HL-60/S4 (cell line): ENCODE data around the gene ZMYM4.
"Not testable (repeated sequence)": the region's sequence is repeated elsewhere in the genome, so short reads cannot be mapped to it uniquely, and the experiment has no call there.

Experiments
- in situ Hi-C: fragments of 300-500 bp; cut with MboI; formaldehyde crosslinking; loops from 2 replicates; pipeline ENCODE4 v1.14.3; 2022; ENCODE audit warnings: low sequenced_read_pairs

Gene ZMYM4

DNA sequence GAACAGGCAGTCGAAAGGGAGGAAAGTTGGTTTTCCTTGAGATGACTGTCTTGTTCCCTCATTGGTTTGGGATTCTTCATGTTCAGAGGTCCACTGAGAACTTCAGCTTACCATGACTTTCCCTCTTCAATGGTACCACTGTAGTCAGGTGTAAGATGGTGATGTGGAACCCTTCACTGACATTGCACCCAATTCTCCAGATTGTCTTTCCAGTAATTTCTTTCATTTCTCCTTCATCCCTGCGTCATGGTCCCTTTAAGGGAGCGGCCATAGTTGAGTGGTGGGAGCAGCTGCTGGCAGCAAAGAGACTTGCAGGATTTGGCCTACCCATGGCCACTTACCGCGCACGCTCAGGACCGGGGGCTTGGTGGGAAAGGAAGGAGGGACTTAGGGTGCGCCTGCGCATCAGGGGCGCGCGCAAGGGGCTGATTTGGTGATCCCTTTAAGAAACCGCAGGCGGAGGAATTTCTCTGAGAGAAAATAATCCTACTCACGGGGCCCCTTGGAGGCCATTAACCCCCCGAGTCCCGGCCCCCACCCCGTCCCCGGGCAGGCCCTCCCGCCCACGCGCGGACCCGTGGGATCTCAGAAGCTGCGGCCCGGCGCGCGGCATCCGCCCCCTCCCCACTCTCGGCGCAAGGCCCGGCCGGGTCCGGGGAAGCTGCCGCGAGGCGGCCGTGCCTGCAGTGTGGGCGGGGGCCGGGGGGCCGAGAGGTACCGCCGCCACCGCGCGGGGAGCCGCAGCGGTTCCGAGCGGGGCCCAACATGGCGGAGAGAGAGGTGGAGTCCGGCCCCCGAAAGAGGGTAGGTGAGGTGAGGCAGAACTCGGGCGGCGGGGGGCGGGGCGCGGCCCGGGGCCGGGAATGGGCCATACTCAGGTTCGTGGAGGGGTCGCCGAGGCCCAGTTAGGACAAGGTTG is at the start of gene ZMYM4:
ZMYM4 (plus strand) TSS at position 428 of the 919 bp plus-strand sequence; CDS start at position 766, 338 bp downstream.
- in situ Hi-C loops = no loop called here

DNA sequence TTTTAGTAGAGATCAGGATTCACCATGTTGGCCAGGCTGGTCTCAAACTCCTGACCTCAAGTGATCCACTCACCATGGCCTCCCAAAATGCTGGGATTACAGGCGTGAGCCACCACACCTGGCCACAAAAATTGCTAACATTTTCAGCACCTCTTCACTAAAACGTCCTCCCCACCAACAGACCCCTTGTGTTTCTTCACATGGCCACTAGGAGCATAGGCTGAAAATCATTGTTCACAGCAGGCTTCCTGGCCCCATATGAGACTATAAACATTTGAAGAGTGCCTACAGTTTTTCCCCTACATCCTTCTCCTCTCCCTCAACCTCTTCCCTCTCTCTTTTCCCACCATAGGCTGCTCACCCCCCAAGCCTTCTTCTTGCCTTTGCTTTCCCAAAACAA is 47.5 kb upstream of the ZMYM4 start:
- in situ Hi-C loops = no loop called here

DNA sequence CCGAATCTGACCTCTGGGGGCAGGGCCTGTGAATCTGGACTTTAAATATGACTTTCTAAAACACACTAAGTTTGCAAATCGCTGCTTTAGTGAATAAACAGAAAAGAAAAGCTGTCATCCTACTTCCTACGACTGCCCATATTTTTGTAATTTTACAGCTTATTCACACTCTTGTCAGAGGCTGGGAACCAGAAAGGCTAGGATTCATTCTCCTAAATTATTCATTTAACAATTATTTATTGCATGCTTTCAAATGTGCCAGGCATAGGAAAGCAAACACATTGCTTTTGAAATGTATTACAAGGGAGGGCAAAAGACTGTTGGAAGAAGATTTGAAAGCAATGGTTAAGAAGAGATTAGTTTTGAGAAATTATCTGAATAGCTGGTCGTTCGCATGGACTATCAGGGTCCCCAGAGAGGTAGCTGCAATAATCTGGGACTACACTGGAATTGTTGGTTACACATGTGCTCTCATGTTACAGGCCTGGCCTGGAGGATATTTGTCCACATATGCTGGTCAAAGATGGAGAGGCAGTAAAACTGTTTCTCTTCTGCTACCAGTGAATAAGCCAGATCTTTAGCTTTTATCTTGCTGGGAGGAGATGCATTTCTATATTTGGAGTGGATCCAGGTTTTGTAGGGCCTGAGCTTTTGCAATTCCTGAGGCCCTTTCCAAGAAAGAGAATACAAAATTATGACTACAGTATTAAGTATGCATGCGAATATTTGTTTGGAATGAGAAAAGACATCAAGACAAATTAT is 46.0 kb upstream of the ZMYM4 start:
- in situ Hi-C loops = no loop called here

DNA sequence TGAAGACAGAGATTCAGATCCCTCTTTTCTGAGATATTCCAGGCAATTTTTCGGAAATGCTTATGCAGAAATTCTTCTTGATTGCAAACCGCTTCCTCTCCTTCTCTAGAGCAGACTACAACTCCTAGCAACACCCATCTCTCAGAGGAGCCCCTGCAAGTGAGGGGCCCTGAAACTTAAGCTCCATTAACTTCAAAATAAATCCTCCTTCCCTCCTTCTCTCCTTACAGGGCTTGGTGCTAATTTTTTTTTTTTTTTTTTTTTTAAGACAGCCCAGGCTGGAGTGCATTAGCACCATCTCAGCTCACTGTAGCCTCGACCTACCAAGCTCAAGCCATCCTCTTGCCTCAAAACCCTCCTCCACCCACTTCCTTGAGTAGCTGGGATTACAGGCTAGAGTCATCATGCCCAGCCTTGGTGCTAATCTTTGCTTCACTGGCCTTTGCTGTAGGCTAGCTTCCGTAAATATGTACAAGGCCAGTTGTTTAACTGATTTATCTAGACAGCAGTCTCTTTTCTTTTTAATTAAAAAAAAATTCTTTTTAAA is 45.4 kb upstream of the ZMYM4 start:
- in situ Hi-C loops = no loop called here

DNA sequence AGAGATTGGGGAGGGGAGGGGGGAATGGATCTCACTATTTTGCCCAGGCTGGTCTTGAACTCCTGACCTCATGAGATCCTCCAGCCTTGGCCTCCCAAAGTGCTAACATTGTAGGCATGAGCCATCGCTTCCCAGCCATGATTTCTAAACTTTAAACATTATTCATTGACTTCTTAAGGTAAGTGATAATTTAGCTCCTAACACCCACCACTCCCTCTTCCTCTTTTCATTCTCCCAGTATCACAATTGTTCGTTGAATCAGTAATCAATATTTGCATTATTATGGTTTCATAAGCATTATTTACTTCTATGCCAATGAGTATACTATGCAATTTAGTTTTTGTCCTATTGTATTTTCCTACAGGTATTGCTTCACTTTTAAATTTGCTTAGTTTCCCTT is 42.0 kb upstream of the ZMYM4 start:
- in situ Hi-C loops = no loop called here

DNA sequence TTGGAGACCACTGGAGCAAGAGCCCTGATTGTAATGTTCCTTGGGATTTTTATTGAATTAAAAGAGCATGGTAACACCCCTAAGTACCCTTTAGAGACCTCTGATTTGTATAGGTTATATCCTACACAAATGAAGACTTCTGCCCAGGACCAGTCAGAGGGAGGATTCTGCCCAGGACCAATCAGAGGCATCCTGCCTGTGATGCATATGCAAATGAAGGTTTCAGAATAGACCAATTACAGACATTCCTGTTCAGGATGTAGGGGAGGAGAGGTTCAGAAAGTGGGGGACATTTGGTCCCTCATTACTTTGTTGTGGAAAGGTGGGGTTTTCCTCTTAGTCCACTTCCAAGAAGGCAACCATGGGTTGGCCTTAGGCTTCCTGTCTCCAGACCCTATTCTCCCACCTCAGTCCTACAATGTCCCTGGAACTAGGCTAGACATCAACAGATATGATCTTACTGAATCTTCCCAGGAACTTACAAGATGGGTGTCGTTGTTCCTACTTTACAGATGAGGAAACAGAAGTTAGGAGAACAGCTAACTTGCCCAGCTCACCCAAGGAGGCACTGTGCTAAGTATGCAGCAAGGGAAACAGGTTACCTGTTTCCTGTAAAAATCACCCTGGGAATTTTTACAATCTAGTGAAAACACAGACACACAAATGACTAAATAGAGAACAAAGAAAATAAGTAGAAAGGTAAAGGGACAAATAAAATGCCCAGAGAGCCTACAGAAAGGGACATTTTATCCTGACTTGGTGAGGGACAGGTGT is 38.7 kb upstream of the ZMYM4 start:
- in situ Hi-C loops = no loop called here

DNA sequence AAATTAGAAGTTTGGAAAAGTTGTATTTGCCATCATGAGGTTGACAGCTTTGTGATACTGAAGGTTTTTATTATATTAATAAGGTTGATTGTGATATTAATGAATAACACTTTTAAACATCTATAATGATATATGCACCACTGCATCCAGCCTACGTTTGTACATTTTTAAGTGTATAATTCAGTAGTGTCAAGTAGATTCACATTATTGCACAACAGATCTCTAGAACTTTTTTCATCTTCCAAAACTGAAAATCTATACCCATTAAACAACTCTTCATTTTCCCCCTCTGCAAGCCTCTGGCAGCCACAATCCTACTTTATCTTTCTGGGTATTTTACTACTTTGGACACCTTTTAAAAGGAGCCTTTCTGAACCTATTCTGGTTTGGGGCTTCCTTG is 37.2 kb upstream of the ZMYM4 start:
- in situ Hi-C loops = no loop called here

DNA sequence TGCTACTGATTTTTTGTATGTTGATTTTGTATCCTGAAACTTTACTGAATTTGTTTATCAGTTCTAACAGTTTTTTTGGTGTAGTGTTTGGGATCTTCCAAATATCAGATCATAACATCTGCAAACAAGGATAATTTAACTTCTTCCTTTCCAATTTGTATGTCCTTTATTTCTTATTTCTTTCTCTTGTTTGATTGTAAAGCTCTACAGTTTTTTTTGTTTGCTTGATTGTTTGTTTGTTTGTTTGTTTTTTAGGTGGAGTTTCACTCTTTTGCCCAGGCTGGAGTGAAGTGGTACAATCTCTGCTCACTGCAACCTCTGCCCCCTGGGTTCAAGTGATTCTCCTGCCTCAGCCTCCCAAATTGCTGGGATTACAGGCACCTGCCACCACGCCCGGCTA is 31.7 kb upstream of the ZMYM4 start:
- in situ Hi-C loops = not testable (repeated sequence)

DNA sequence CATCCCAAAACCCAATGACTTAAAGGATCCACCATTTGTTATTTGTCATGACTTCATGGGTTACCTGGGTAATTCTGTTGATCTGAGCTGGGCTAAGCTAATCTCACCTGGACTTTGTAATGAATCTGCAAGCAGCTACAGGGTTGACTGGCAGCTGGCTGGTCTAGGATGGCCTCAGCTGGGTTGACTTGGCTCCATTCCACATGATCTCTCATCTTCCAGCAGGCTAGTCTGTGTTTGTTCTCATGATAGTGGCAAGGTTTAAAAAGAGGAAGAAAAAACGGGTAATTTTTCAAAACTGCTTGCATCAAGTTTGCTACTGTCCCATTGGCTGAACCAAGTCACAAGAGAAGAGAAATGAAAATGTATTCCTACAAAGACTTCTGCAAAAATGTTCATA is 24.8 kb upstream of the ZMYM4 start:
- in situ Hi-C loops = no loop called here

DNA sequence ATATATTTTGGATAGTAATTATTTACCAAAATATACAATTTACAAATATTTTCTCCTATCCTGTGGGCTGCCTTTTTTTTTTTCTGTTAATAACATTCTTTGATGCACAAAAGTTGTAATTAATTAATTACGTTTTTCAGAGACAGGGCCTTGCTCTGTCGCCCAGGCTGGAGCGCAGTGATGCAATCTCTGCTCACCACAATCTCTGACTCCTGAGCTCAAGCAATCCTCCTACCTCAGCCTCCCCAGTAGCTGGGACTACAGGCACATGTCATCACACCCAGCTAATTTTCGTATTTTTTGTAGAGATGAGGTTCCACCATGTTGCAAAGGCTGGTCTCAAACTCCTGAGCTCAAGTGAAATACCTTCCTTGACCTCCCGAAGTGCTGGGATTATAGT is 21.3 kb upstream of the ZMYM4 start:
- in situ Hi-C loops = no loop called here

DNA sequence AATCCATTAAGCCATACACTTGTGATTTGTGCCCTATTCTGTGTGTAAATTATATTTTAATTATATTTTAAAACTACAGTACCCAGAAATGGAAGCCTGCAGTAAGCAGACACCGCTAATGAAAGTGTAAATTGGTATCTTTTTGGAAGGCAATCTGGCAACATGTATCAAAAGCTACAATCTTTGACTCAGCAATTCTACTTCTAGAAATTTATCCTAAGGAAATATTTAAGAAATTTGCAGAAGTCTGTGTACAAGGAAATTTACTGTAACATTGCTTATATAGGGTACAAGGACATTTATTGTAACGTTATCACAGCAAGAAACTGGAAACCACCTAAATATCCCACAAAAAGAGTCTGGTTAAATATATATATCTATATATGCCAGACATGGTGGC is 14.6 kb upstream of the ZMYM4 start:
- in situ Hi-C loops = no loop called here

DNA sequence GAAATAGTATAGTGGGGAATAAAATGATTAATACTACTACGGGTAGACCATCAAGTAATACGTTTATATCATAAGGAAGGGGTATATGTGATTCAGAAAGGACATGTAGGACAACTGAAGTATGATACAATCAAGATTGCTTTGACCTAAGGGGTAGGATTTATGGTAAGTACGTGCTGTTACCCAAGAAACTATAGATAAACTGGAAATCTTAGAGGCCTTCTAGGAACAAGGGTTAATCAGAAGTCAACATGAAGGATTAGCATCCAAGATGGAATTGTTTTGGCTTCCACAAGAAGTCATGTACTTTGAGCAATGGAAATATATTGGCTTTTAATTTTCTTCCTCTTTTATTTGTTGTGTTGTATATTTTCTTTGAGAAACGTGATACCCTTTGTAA is 13.2 kb upstream of the ZMYM4 start:
- in situ Hi-C loops = no loop called here

DNA sequence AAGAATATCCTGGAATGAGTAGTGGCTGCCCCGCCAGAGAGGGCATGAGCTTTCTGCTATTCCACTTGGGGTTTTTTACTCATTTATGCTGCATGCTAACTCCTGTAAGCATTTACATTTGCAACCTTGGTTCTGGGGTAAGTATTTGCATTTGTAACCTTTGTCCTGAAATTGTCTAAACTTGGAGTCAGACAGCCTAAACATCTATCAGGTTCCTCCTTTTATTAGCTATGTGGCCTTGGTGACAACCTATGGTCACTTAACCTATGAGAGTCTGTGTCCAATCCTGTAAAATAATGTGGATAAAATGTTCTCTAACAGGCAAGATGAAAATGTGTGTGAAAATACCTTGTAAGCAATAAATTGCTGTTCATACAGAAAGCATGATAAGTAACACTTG is 8.9 kb upstream of the ZMYM4 start:
- in situ Hi-C loops = no loop called here

DNA sequence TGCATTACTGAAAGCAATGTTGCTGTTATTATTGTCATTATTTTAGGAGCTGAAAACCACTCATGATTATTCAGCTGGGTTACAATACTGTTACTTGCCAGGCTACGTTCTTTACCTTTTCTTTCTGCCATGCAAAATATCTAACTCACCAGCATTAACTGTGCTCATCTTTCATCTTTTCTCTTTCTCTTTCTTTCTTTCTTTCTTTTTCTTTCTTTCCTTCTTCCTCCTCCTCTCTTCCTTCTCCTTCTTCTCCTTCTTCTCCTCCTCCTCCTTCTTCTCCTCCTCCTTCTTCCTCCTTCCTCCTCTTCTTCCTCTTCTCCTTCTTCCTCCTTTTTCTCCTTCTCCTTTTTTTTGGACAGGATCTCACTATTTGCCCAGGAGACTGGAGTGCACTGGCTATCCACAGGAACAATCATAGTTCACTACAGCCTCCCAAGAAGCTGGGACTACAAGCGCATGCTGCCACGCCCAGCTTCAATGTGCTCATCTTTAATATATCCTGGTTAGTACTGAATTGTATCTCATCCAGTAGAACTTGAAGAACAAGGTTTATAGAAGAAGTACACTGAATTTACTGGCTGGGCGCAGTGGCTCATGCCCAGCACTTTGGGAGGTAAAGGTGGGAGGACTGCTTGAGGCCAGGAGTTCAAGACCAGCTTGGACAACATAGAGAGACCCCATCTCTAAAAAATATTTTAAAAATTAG is 6.9 kb upstream of the ZMYM4 start:
- in situ Hi-C loops = no loop called here

DNA sequence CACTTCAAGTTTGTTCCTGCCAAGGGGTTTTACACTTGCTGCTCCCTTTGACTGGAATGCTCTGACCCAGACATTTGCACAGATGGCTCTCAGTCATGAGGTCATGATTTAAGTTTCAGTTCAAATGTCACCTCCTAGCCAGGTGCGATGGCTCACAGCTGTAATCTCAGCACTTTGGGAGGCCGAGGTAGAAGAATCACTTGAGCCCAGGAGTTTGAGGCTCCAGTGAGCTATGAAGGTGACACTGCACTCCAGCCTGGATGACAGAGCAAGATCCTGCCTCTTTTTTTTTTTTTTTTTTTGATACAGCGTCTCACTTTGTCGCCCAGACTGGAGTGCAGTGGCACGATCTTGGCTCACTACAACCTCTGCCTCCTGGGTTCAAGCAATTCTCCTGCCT is 4.5 kb upstream of the ZMYM4 start:
- in situ Hi-C loops = no loop called here

DNA sequence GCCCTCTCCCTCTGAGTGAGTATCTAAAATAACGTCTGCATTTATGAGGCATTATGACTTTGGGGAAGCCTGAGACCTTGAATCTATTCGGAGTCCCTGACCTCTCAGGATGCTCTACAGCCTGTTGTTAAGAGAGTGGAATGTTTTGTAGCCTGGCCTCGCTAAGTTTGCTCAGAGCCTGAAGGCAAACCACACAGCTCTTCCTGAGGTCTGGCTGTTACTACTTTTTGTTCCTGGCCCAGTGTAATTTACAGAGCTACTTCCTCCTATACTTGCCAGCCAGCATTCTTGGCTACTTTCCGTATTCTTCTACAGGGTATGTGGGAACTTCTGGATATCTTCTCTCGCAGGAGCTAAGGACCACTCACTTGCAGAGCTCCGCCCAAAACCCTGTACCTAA is 3.6 kb upstream of the ZMYM4 start:
- in situ Hi-C loops = no loop called here

DNA sequence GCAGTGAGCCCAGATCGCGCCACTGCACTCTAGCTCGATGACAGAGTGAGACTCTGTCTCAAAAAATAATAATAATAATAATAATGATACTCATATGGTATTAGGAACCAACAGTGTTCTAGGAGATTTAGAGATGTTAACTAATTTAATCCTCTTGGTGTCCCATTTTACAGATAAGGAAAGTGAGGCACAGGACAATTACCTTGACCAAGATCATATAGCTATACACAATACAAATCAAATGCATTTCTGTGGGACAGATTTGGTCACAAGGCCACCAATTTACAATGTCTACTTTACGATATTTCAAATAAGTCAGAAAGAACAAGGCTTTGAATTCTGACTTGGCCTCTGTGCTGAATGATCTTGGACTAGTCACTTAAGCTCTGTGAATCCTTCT is 2.2 kb upstream of the ZMYM4 start:
- in situ Hi-C loops = no loop called here

DNA sequence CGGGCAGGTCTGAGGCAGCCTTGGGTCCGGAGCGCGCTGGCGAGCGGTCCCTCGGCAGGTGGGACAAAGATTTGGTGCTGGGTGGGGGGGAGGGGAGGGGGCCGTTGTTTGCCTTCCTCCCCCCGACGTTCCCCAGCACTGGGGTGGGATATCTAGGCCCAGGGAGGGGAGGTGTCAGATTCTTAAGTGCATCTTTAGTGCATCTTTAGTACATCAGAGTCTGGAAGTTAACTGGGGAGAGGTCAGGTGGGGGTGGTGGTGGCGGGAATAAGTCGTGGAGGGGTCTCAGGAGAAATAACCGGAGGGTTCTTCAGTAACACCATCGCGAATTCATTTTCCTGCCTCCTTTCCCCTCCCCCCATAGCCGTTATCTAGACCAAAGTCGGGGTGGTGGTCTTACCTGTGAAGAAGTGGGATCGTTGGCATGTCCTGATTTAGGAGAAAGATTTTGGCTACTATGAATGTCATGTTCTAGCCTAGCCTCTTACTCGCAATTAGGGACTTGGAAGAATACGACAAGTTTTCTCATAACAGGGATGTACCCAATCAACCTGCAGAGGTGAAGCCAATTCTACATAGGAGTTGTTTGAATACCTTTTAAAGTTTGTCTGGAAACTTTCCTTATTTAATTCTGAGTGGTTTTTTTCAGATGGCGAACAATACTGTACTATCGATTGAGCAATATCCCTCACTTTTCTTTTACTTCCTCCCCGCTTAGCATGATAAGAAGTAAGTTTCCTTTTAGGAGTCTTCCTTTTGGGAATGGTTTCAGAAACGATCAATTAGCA is 886 bp downstream of the ZMYM4 start:
- in situ Hi-C loops = no loop called here

DNA sequence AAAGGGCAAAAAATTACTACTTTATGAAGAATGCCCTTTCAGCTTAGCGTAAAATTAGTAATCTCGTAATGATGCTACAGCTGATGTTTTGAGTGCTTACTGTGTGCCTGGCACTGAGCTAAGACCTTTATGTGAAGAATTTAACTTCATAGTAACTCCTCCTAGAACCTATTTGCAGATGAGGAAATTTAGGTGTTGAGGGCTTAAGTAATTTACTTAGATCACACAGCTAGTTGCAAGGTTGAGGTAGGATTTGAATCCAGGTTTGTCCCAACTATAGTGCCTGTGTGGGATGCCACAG is 1.4 kb downstream of the ZMYM4 start:
- in situ Hi-C loops = no loop called here

DNA sequence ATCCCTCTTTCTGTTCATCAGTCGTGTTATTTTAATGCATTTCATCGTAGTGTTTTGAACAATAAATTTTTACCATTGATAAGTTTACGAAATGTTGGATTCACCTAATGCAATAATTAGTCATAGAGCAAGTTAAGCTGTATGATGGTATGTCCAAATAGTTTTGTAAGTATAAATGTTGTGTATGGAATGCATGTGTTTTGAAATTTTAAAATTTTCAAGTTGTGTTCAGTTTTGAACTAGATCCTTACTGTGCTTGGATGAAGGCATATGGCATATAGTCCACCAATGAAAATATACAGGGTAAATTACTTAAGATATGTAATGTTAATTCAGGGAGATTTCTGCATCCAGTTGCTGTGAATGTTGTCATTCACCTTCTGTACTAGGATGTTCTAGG is 2.3 kb downstream of the ZMYM4 start:
- in situ Hi-C loops = no loop called here
